ENCODE data around the gene HHAT. TPM values are rescaled to one million over a fixed set of nuclear protein-coding genes. Genes with fewer than 3 reads are reported as not detected.

The HHAT gene
- total and polyA plus RNA-seq, 2 of the 13 experiments (the other 11 are each of a cell fraction or from before 2014, with no cell fraction given): 2.6 to 4.9 TPM

- no TSS peak for BruUV-seq (replicated peaks)
- no peak overlapping the region for H3K27ac ChIP-seq (ENCODE audit: extremely low read length, insufficient read depth, low read length)
- POLR2A ChIA-PET: no interaction called here
- no peak overlapping the region for H3K4me2 ChIP-seq (ENCODE audit: low read depth, low read length)
- H4K20me1 ChIP-seq (ENCODE audit: insufficient read depth, low read length): no peaks in the 10 kb centered on the region
- ATAC-seq (no peak), FAIRE-seq (no peak), DNase-seq (ENCODE audit: low spot score) (no peak)
- in situ Hi-C loops (cut with HindIII; ENCODE audit: extremely low pct_ligation_motif_present, low pct_unique_long_range_greater_than_20kb) (no loop called here), intact Hi-C loops (cut with micrococcal nuclease; ENCODE audit: unreplicated experiment) (no loop called here)
- peaks cover 11% of the 10 kb centered on the region; the same call in 1 of the 2 replicates for H3K4me1 ChIP-seq (ENCODE audit: insufficient read depth, low read length)
- no peaks in the 10 kb centered on the region; a peak in 1 of 5 replicates for H3K27me3 ChIP-seq (ENCODE audit: control insufficient read depth in 1 of 2, insufficient read depth in 2 of 2, low read length in 2 of 2)
- no peak overlapping the region for H2AFZ ChIP-seq (ENCODE audit: low read length)
- H3K36me3 ChIP-seq (replicated peaks in 1 of 2; ENCODE audit: control insufficient read depth in 1 of 2, insufficient read depth in 2 of 2, low read length in 2 of 2): no peaks in the 10 kb centered on the region
- no peak overlapping the region for H3K9ac ChIP-seq (ENCODE audit: insufficient read depth, low read depth, low read length)
- no peak for TF ChIP-seq ZNF292 (CRISPR knock-in tag; IDR thresholded peaks at IDR 0.05; ENCODE audit: borderline replicate concordance, low read depth)
- no peak for TF ChIP-seq RBAK (CRISPR knock-in tag; IDR thresholded peaks at IDR 0.05)
- no peak for TF ChIP-seq ZNF768 (CRISPR knock-in tag; IDR thresholded peaks at IDR 0.05)
- 0 out of 2 replicates have a peak, but pooled peaks have one; percentile 28 for TF ChIP-seq ATF7 (IDR thresholded peaks at IDR 0.05)
- no peak for TF ChIP-seq ATF7 (CRISPR knock-in tag; IDR thresholded peaks at IDR 0.05)
- no peak for TF ChIP-seq ZSCAN12 (CRISPR knock-in tag; IDR thresholded peaks at IDR 0.05)
- TF ChIP-seq CREB1 (IDR thresholded peaks at IDR 0.05): 0 out of 2 replicates have a peak, but pooled peaks have one; percentile 16
- TF ChIP-seq CREB1 (CRISPR knock-in tag; IDR thresholded peaks at IDR 0.05): no peak
- no peak for TF ChIP-seq HIC2 (CRISPR knock-in tag; IDR thresholded peaks at IDR 0.05; ENCODE audit: low read depth)
- TF ChIP-seq CBX2 (IDR thresholded peaks at IDR 0.05; ENCODE audit: low read depth, low read length): no peak
- no peak for TF ChIP-seq CBX2 (CRISPR knock-in tag; IDR thresholded peaks at IDR 0.05; ENCODE audit: low read depth)
- TF ChIP-seq ZNF564 (CRISPR knock-in tag; IDR thresholded peaks at IDR 0.05): no peak
- no peak for TF ChIP-seq ZNF83 (CRISPR knock-in tag; IDR thresholded peaks at IDR 0.05; ENCODE audit: borderline replicate concordance)
- no peaks in the 10 kb centered on the region for H3K9me3 ChIP-seq (ENCODE audit: low read length)
- CTCF ChIA-PET (ENCODE audit: low intra/inter-chr PET ratio, low total read pairs): no interaction called here
- WGBS (ENCODE audit: low lambda C conversion rate): 96% methylated on average over 2 of the region's 2 CpGs
- no peaks in the 10 kb centered on the region for H3K79me2 ChIP-seq (ENCODE audit: insufficient read depth, low read length)
- H3K4me3 ChIP-seq (replicated peaks in 1 of 3; ENCODE audit: insufficient read depth in 1 of 3, low read depth in 2 of 3, low read length in 3 of 3): no peak overlapping the region
These were observed 10.8 kb downstream of the HHAT start for GRCh38 chr1:210339500-210339899.
